NAMALWA (cell line): ENCODE data around the gene NTN3.
A peak's percentile ranks its signal among the peaks of the same experiment; 100 is the strongest.
"Not testable (repeated sequence)": the region's sequence is repeated elsewhere in the genome, so short reads cannot be mapped to it uniquely, and the experiment has no call there.

ENCODE experiments used
- DNase-seq: peaks from one replicate; pipeline ENCODE4 v3.0.0-alpha.2; 2015; ENCODE audit warnings: low spot score

NTN3 gene

GRCh38 chr16:2441143-2441804 lies 29.8 kb upstream of the NTN3 start:
- not testable (repeated sequence) for DNase-seq

- no peak for DNase-seq
Measured at GRCh38 chr16:2443555-2443954, 27.5 kb upstream of the NTN3 start.

GRCh38 chr16:2447920-2448583 lies 23.0 kb upstream of the NTN3 start:
- no peak for DNase-seq

- DNase-seq: no peak
Measured at GRCh38 chr16:2449118-2449517, 22.0 kb upstream of the NTN3 start.

GRCh38 chr16:2450535-2450934 lies 20.6 kb upstream of the NTN3 start:
- no peak for DNase-seq

- no peak for DNase-seq
Measured at GRCh38 chr16:2450975-2451381, 20.1 kb upstream of the NTN3 start.

GRCh38 chr16:2451851-2452320 lies 19.2 kb upstream of the NTN3 start:
- no peak for DNase-seq

GRCh38 chr16:2452650-2453049 lies 18.4 kb upstream of the NTN3 start:
- no peak for DNase-seq

- no peak for DNase-seq
Measured at GRCh38 chr16:2455081-2455845, 15.8 kb upstream of the NTN3 start.

GRCh38 chr16:2456551-2457153 lies 14.4 kb upstream of the NTN3 start:
- DNase-seq: no peak

- no peak for DNase-seq
Measured at GRCh38 chr16:2457267-2457666, 13.8 kb upstream of the NTN3 start.

GRCh38 chr16:2457946-2458345 lies 13.2 kb upstream of the NTN3 start:
- DNase-seq: no peak

- DNase-seq: peak; percentile 35
Measured at GRCh38 chr16:2458887-2459646, 12.0 kb upstream of the NTN3 start.

- peak; percentile 97 for DNase-seq
Measured at GRCh38 chr16:2459647-2460390, 11.3 kb upstream of the NTN3 start, which contains the start of gene TEDC2. TSS of gene TEDC2 (plus strand) at chr16:2460109. CDS start at chr16:2460145, 36 bp downstream.

- DNase-seq: no peak
Measured at GRCh38 chr16:2460391-2460713, 10.7 kb upstream of the NTN3 start.

- DNase-seq: no peak
Measured at GRCh38 chr16:2460916-2461315, 10.2 kb upstream of the NTN3 start.

- no peak for DNase-seq
Measured at GRCh38 chr16:2462031-2462866, 8.8 kb upstream of the NTN3 start.

GRCh38 chr16:2464333-2464732 lies 6.8 kb upstream of the NTN3 start:
- no peak for DNase-seq

GRCh38 chr16:2465653-2466415 lies 5.3 kb upstream of the NTN3 start:
- peak; percentile 50 for DNase-seq
